OCI-LY7 (cell line): ENCODE results near the gene SLC35A3. TPM values are rescaled to one million over a fixed set of nuclear protein-coding genes. Genes with fewer than 3 reads are reported as not detected.

Source experiments
- BruUV-seq: library from RNA; stranded (reverse); fragments of 400-500 nt; replicated peaks from 2 replicates; lab custom pipeline; 2021; lab: Mats Ljungman, UMichigan
- CTCF ChIA-PET: fragments of 300-600 bp; sonication (Branson Sonifier 250); formaldehyde crosslinking; loops from one replicate; lab custom pipeline; 2022; ENCODE audit warnings: antibody characterized with exemption; ENCODE audit not compliant: unreplicated experiment; lab: Charles Lee
- POLR2A ChIA-PET: fragments of 300-600 bp; sonication (Branson Sonifier 250); formaldehyde crosslinking; loops from one replicate; lab custom pipeline; 2022; ENCODE audit warnings: antibody characterized with exemption; lab: Charles Lee
- DNase-seq: peaks from one replicate; pipeline ENCODE4 v3.0.0-alpha.2; 2015; ENCODE audit warnings: low spot score
- H2AFZ ChIP-seq: fragments of 200-600 bp; sonication (generic), shearing (Covaris generic); 2 replicates; pipeline ENCODE4 v1.6.1; 2014; ENCODE audit warnings: mild to moderate bottlenecking, antibody characterized with exemption, low read length, moderate library complexity
- H3K27ac ChIP-seq: fragments of 200-600 bp; sonication (generic); 2 replicates; pipeline ENCODE4 v1.5.1; 2014; ENCODE audit warnings: mixed run types, low read depth, mild to moderate bottlenecking, moderate library complexity, low read length, inconsistent platforms; ENCODE audit not compliant: poor library complexity, severe bottlenecking
- H3K36me3 ChIP-seq: fragments of 200-600 bp; sonication (generic); 2 replicates; pipeline ENCODE4 v1.6.1; 2014; ENCODE audit warnings: mild to moderate bottlenecking, antibody characterized with exemption, low read length, moderate library complexity, mixed read lengths; ENCODE audit not compliant: insufficient read depth
- H3K4me1 ChIP-seq: fragments of 200-600 bp; sonication (generic); 2 replicates; pipeline ENCODE4 v1.5.1; 2014; ENCODE audit warnings: mild to moderate bottlenecking, low read length; ENCODE audit not compliant: insufficient read depth, poor library complexity, severe bottlenecking
- H3K4me2 ChIP-seq: fragments of 200-600 bp; sonication (generic); 2 replicates; pipeline ENCODE4 v1.6.1; 2014; ENCODE audit warnings: mild to moderate bottlenecking, low read length
- H3K4me3 ChIP-seq: fragments of 200-600 bp; sonication (generic); 2 replicates; pipeline ENCODE4 v1.5.1; 2014; ENCODE audit warnings: mild to moderate bottlenecking, low read depth, low read length; ENCODE audit not compliant: poor library complexity, severe bottlenecking
- H3K79me2 ChIP-seq: fragments of 200-600 bp; sonication (generic); 2 replicates; pipeline ENCODE4 v1.6.1; 2016; ENCODE audit warnings: low read depth, mild to moderate bottlenecking, low read length, moderate library complexity, mixed read lengths; ENCODE audit not compliant: insufficient read depth
- H3K9me2 ChIP-seq: fragments of 200-600 bp; sonication (generic); 2 replicates; pipeline ENCODE4 v1.6.1; 2016; ENCODE audit warnings: mild to moderate bottlenecking, low read length, mixed read lengths; ENCODE audit not compliant: insufficient read depth
- H3K9me3 ChIP-seq: fragments of 200-600 bp; sonication (generic); 2 replicates; pipeline ENCODE4 v1.6.1; 2014; ENCODE audit warnings: mild to moderate bottlenecking, mixed run types, low read length, mixed read lengths
- H4K20me1 ChIP-seq: fragments of 200-600 bp; sonication (generic); 2 replicates; pipeline ENCODE4 v1.6.1; 2014; ENCODE audit warnings: mild to moderate bottlenecking, antibody characterized with exemption, low read length, moderate library complexity, mixed read lengths; ENCODE audit not compliant: insufficient read depth
- EZH2phosphoT487 ChIP-seq: fragments of 200-600 bp; sonication (generic); IDR thresholded peaks from 2 replicates; pipeline ENCODE4 v1.6.1; 2018; ENCODE audit warnings: low read depth, borderline replicate concordance, mild to moderate bottlenecking, mixed run types, antibody characterized with exemption, low read length, moderate library complexity, mixed read lengths
- intact Hi-C: fragments of 100-400 bp; cut with micrococcal nuclease; formaldehyde crosslinking; loops from one replicate; pipeline ENCODE4 v1.10.0; 2022; ENCODE audit not compliant: unreplicated experiment
- total RNA-seq, 2 experiments: library from RNA; depleted of rRNA in 1 of 2; stranded (reverse); fragments of >200 nt in 1 of 2; shearing (Covaris generic) in 1 of 2; gene quantifications; 2 replicates each; pipeline ENCODE4 v1.2.3, GENCODE V29; 2014 to 2022
- TF ChIP-seq, protein P1 (sequence below): fragments of 200-600 bp; sonication (generic); conservative IDR thresholded peaks from 2 replicates; pipeline ENCODE4 v1.5.1; 2014; ENCODE audit warnings: mild to moderate bottlenecking, antibody characterized with exemption, low read length, moderate library complexity, mixed read lengths

SLC35A3 gene
- total RNA-seq, 2 experiments from 2014 or later = 24.8 to 26.8 TPM

DNA sequence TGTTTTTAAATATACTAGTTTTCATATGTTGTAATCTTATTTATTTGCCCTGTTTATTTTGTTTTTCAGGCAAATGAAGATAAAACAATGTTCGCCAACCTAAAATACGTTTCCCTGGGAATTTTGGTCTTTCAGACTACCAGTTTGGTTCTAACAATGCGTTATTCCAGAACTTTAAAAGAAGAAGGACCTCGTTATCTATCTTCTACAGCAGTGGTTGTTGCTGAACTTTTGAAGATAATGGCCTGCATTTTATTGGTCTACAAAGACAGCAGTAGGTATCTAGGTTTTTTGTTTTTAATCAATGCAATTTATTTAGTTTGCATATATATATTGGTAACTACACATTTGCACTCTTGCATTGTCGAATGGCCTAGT is 23.7 kb downstream of the SLC35A3 start:
- H3K4me2 ChIP-seq = no peak overlapping the region
- TF ChIP-seq EZH2phosphoT487 = no peak
- TF ChIP-seq, protein P1, sequence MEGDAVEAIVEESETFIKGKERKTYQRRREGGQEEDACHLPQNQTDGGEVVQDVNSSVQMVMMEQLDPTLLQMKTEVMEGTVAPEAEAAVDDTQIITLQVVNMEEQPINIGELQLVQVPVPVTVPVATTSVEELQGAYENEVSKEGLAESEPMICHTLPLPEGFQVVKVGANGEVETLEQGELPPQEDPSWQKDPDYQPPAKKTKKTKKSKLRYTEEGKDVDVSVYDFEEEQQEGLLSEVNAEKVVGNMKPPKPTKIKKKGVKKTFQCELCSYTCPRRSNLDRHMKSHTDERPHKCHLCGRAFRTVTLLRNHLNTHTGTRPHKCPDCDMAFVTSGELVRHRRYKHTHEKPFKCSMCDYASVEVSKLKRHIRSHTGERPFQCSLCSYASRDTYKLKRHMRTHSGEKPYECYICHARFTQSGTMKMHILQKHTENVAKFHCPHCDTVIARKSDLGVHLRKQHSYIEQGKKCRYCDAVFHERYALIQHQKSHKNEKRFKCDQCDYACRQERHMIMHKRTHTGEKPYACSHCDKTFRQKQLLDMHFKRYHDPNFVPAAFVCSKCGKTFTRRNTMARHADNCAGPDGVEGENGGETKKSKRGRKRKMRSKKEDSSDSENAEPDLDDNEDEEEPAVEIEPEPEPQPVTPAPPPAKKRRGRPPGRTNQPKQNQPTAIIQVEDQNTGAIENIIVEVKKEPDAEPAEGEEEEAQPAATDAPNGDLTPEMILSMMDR = no peak
- H3K79me2 ChIP-seq = peaks cover 31% of the 10 kb centered on the region; the same call in 1 of the 2 replicates
- ChIA-PET POLR2A (no interaction called here), CTCF (no interaction called here)
- BruUV-seq = no TSS peak
- H3K9me2 ChIP-seq = no peaks in the 10 kb centered on the region
- H3K4me1 ChIP-seq = no peaks in the 10 kb centered on the region
- intact Hi-C loops = no loop called here
- no peak overlapping the region for H3K4me3 ChIP-seq
- peaks cover 68% of the 10 kb centered on the region for H3K36me3 ChIP-seq
- H4K20me1 ChIP-seq = no peaks in the 10 kb centered on the region
- H3K27ac ChIP-seq = no peak overlapping the region
- peaks cover 26% of the 10 kb centered on the region; the same call in 1 of the 2 replicates for H3K9me3 ChIP-seq
- H2AFZ ChIP-seq = no peak overlapping the region
- no peak for DNase-seq

DNA sequence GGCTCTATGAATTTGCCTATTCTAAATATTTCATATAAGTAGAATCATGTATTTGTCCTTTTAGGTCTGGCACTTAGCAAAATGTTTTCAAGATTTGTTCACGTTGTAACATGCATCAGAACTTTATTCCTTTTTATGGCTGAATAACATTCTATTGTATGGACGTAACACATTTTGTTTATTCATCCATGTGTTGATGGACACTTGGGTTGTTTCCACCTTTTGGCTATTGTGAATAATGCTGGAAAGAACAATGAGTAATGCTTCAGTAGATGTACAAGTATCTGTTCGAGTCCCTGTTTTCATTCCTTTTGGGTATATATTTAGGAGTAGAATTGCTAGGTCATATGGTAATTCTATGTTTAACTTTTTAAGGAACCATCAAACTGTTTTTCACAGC is 24.7 kb downstream of the SLC35A3 start:
- no peak overlapping the region for H3K4me3 ChIP-seq
- BruUV-seq = no TSS peak
- H4K20me1 ChIP-seq = no peaks in the 10 kb centered on the region
- peaks cover 26% of the 10 kb centered on the region; the same call in 1 of the 2 replicates for H3K9me3 ChIP-seq
- no peak overlapping the region for H3K27ac ChIP-seq
- ChIA-PET CTCF (no interaction called here), POLR2A (no interaction called here)
- no peaks in the 10 kb centered on the region for H3K4me1 ChIP-seq
- peaks cover 20% of the 10 kb centered on the region; the same call in 1 of the 2 replicates for H3K79me2 ChIP-seq
- no peak overlapping the region for H3K4me2 ChIP-seq
- H2AFZ ChIP-seq = no peak overlapping the region
- no peaks in the 10 kb centered on the region for H3K9me2 ChIP-seq
- TF ChIP-seq EZH2phosphoT487 = no peak
- TF ChIP-seq, protein P1 = no peak
- DNase-seq = no peak
- H3K36me3 ChIP-seq = peaks cover 62% of the 10 kb centered on the region
- intact Hi-C loops = no loop called here

DNA sequence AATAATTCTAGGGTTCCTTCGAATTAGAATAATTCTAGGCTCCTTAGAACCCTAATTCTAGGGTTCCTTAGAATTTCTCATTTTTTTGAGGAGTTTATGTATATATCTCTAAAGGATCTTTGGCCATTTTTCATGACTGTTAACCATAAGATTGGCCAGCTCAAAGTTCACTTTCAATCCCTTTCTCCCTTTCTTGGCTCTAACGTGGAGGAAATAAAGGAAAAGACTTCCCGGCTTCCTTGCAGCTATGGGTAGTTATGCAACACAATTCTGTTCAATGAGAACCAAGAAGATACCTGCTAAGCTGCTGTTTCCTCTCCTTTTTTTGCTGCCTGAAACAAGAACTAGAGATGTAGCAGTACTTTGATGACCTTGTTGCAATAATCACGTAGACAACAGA is 27.2 kb downstream of the SLC35A3 start:
- H3K4me1 ChIP-seq = no peaks in the 10 kb centered on the region
- ChIA-PET POLR2A (no interaction called here), CTCF (no interaction called here)
- no TSS peak for BruUV-seq
- no peak overlapping the region for H3K4me3 ChIP-seq
- peaks cover 14% of the 10 kb centered on the region; the same call in 1 of the 2 replicates for H3K9me3 ChIP-seq
- H2AFZ ChIP-seq = no peak overlapping the region
- no peak overlapping the region for H3K27ac ChIP-seq
- peaks cover 22% of the 10 kb centered on the region; the same call in 1 of the 2 replicates for H3K79me2 ChIP-seq
- TF ChIP-seq, protein P1 = no peak
- no peak for TF ChIP-seq EZH2phosphoT487
- H4K20me1 ChIP-seq = no peaks in the 10 kb centered on the region
- DNase-seq = no peak
- no peak overlapping the region for H3K4me2 ChIP-seq
- intact Hi-C loops = no loop called here
- peaks cover 56% of the 10 kb centered on the region for H3K36me3 ChIP-seq
- H3K9me2 ChIP-seq = no peaks in the 10 kb centered on the region
